Fibroblast of the conjunctiva (primary cell): Measurements from ENCODE around the gene GEMIN7.

Experiments
- DNase-seq: peaks from one replicate; pipeline ENCODE4 v3.0.0-alpha.2; 2010; ENCODE audit warnings: low read depth

GEMIN7 gene

GRCh38 chr19:45090034-45090433 is 11.0 kb downstream of the GEMIN7 start:
- no peak for DNase-seq

GRCh38 chr19:45090606-45091005 is 11.5 kb downstream of the GEMIN7 start:
- DNase-seq, result no peak

- DNase-seq, result peak; percentile 97
Observed at GRCh38 chr19:45091031-45091923, 12.2 kb downstream of the GEMIN7 start.

- peak; percentile 94 for DNase-seq
Observed at GRCh38 chr19:45092747-45093678, 14.0 kb downstream of the GEMIN7 start, which contains the start of gene PPP1R37. Gene PPP1R37, plus strand, starts transcription at chr19:45093179. Its CDS starts 147 bp downstream, at chr19:45093326.

- DNase-seq, result no peak
Observed at GRCh38 chr19:45094137-45094536, 15.1 kb downstream of the GEMIN7 start.

GRCh38 chr19:45094707-45095106 is 15.6 kb downstream of the GEMIN7 start:
- DNase-seq, result no peak

- DNase-seq, result no peak
Observed at GRCh38 chr19:45095496-45096413, 16.7 kb downstream of the GEMIN7 start.

GRCh38 chr19:45096700-45097099 is 17.6 kb downstream of the GEMIN7 start:
- DNase-seq, result no peak

GRCh38 chr19:45097450-45097775 is 18.4 kb downstream of the GEMIN7 start:
- no peak for DNase-seq

- DNase-seq, result peak; percentile 85
Observed at GRCh38 chr19:45097776-45098520, 18.9 kb downstream of the GEMIN7 start.

GRCh38 chr19:45098521-45099466 is 19.7 kb downstream of the GEMIN7 start:
- DNase-seq, result peak; percentile 24

GRCh38 chr19:45099467-45100191 is 20.6 kb downstream of the GEMIN7 start:
- DNase-seq, result no peak

- DNase-seq, result no peak
Observed at GRCh38 chr19:45100201-45100600, 21.1 kb downstream of the GEMIN7 start.

- no peak for DNase-seq
Observed at GRCh38 chr19:45100846-45101252, 21.8 kb downstream of the GEMIN7 start.

GRCh38 chr19:45101806-45102205 is 22.7 kb downstream of the GEMIN7 start:
- DNase-seq, result no peak

GRCh38 chr19:45102481-45102880 is 23.4 kb downstream of the GEMIN7 start:
- no peak for DNase-seq

- DNase-seq, result no peak
Observed at GRCh38 chr19:45103156-45103507, 24.1 kb downstream of the GEMIN7 start.

- DNase-seq, result no peak
Observed at GRCh38 chr19:45103508-45104319, 24.7 kb downstream of the GEMIN7 start.
